Prostate gland (tissue), 2 donors: Measurements from ENCODE around the gene STAB1. TPM values are rescaled to one million over a fixed set of nuclear protein-coding genes. Genes with fewer than 3 reads are reported as not detected.

Experiments
- DNase-seq: peaks from one replicate; pipeline ENCODE4 v3.0.0-alpha.2; 2019; ENCODE audit warnings: low spot score
- H3K27ac ChIP-seq, 2 donors: fragments of 200-600 bp; sonication (generic); 2 replicates each; pipeline ENCODE4 v1.5.1; 2017 to 2019
- H3K27me3 ChIP-seq: fragments of 200-600 bp; sonication (generic); replicated peaks from 2 replicates; pipeline ENCODE4 v1.5.1; 2019; ENCODE audit not compliant: insufficient read depth
- H3K36me3 ChIP-seq, 2 donors: fragments of 200-600 bp; sonication (generic); 1 replicate in 1 of 2; 2 replicates in 1 of 2; pipeline versions ENCODE4 v1.5.1 to v1.8.1; 2017 to 2019
- H3K4me1 ChIP-seq: fragments of 200-600 bp; sonication (generic); replicated peaks from 2 replicates; pipeline ENCODE4 v1.5.1; 2019
- H3K4me3 ChIP-seq, 2 donors: fragments of 200-600 bp; sonication (generic); 2 replicates each; pipeline ENCODE4 v1.5.1; 2017 to 2019
- H3K9me3 ChIP-seq: fragments of 200-600 bp; sonication (generic); 2 replicates; pipeline ENCODE4 v1.5.1; 2017
- POLR2A ChIP-seq: fragments of 450-650 bp; IDR thresholded peaks from one replicate; pipeline ENCODE4 v1.6.1; 2016; ENCODE audit warnings: antibody characterized with exemption, mild to moderate bottlenecking
- POLR2AphosphoS5 ChIP-seq: sonication (generic); formaldehyde crosslinking; IDR thresholded peaks from one replicate; pipeline ENCODE4 v1.6.1; 2017; ENCODE audit warnings: antibody characterized with exemption
- WGBS: methylation state at CpG from one replicate; pipeline ENCODE4 v1.1.5; 2018; 5-methylcytosine and 5-hydroxymethylcytosine counted together
- intact Hi-C: fragments of 100-400 bp; cut with DNase I; formaldehyde crosslinking; loops from one replicate; pipeline ENCODE4 v1.14.2; 2022
- small RNA-seq, 2 donors: library from RNA; depleted of rRNA; stranded (forward); fragments of <200 nt; gene quantifications; one replicate each; pipeline ENCODE3, GENCODE V24; 2016
- total RNA-seq, 2 donors: library from RNA; depleted of rRNA; stranded (reverse); fragments of >200 nt; gene quantifications; one replicate each; pipeline ENCODE4 v1.1.0, GENCODE V29; 2016
- TF ChIP-seq, protein P1 (sequence below), 4 experiments: fragments of 200-600 bp in 2 of 4; fragments of 450-650 bp in 2 of 4; sonication (generic) in 2 of 4; IDR thresholded peaks; 1 replicate in 3 of 4; 2 replicates in 1 of 4; pipeline ENCODE4 v1.5.1; 2016 to 2019; ENCODE audit warnings: antibody characterized with exemption in 4 of 4, mild to moderate bottlenecking in 2 of 4, moderate library complexity in 2 of 4

Gene STAB1
- total RNA-seq, 2 donors from 2014 or later: 21.8 to 68.6 TPM

DNA sequence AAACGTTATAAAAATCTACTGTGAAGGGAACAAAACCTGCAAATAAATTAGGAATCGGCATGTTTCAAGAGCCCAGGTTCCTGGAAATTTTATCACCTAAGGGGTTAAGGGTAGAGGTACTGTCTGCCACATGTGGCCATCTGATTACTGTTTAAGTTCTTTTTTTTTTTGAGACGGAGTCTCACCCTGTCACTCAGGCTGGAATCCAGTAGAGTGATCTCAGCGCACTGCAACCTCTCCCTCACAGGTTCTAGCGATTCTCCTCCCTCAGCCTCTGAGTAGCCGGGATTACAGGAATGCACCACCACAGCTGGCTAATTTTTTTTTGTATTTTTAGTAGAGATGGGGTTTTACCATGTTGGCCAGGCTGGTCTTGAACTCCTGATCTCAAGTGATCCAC is 77.1 kb downstream of the STAB1 start:
- Histone ChIP-seq H3K4me1 (no peaks in the 10 kb centered on the region), H3K9me3 (no peaks in the 10 kb centered on the region), H3K27ac (no peak overlapping the region), H3K36me3 (peaks cover 0 to 3% of the 10 kb centered on the region in 2 donors), H3K27me3 (no peaks in the 10 kb centered on the region), H3K4me3 (no peak overlapping the region)
- WGBS: 80% methylated on average over 6 of the region's 6 CpGs
- TF ChIP-seq, protein P1, sequence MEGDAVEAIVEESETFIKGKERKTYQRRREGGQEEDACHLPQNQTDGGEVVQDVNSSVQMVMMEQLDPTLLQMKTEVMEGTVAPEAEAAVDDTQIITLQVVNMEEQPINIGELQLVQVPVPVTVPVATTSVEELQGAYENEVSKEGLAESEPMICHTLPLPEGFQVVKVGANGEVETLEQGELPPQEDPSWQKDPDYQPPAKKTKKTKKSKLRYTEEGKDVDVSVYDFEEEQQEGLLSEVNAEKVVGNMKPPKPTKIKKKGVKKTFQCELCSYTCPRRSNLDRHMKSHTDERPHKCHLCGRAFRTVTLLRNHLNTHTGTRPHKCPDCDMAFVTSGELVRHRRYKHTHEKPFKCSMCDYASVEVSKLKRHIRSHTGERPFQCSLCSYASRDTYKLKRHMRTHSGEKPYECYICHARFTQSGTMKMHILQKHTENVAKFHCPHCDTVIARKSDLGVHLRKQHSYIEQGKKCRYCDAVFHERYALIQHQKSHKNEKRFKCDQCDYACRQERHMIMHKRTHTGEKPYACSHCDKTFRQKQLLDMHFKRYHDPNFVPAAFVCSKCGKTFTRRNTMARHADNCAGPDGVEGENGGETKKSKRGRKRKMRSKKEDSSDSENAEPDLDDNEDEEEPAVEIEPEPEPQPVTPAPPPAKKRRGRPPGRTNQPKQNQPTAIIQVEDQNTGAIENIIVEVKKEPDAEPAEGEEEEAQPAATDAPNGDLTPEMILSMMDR (IDR thresholded peaks at IDR 0.05): no peak
- no peak for TF ChIP-seq POLR2A
- TF ChIP-seq POLR2AphosphoS5: no peak
- intact Hi-C loops: no loop called here
- no peak for DNase-seq

Small RNA genes lying within 50 kb of the gene (small RNA-seq; reads per million reads assigned to genes)
- 0 reads per million in 2 donors for gene RNU6-856P
- 0 reads per million in 2 donors for gene RNU6ATAC16P

Other genes starting within 250 kb of the STAB1 start
- gene PPM1M, start 249.6 kb upstream of the STAB1 start, total RNA-seq: 10 to 100 TPM; 22.4 to 33.2 TPM
- gene WDR82, start 216.7 kb upstream of the STAB1 start, total RNA-seq: 10 to 100 TPM; 52.4 to 86.9 TPM
- gene GLYCTK, start 207.5 kb upstream of the STAB1 start, total RNA-seq: 10 to 100 TPM in 1 of 2 donors, 1 to 10 TPM in 1; 7.3 to 12.2 TPM
- 10 to 100 TPM in 1 of 2 donors, 1 to 10 TPM in 1; 5.6 to 18.7 TPM for gene DNAH1, start 179.0 kb upstream of the STAB1 start, total RNA-seq
- gene BAP1, start 85.3 kb upstream of the STAB1 start, total RNA-seq: 100 to 1,000 TPM in 1 of 2 donors, 10 to 100 TPM in 1; 70.1 to 107 TPM
- gene PHF7, start 84.7 kb upstream of the STAB1 start, total RNA-seq: 100 to 1,000 TPM in 1 of 2 donors, 1 to 10 TPM in 1; 6.4 to 176 TPM
- 1 to 10 TPM; 3.5 to 7.6 TPM for gene SEMA3G, start 50.2 kb upstream of the STAB1 start, total RNA-seq
- gene TNNC1, start 41.3 kb upstream of the STAB1 start, total RNA-seq: 100 to 1,000 TPM in 1 of 2 donors, 1 to 10 TPM in 1; 2.7 to 109 TPM
- 100 to 1,000 TPM; 107 to 277 TPM for gene NISCH, start 39.7 kb upstream of the STAB1 start, total RNA-seq
- 100 to 1,000 TPM in 1 of 2 donors, 10 to 100 TPM in 1; 70.8 to 117 TPM for gene NT5DC2, start 38.5 kb downstream of the STAB1 start, total RNA-seq
- 10 to 100 TPM in 1 of 2 donors, 1 to 10 TPM in 1; 3.0 to 16.5 TPM for gene UQCC5, start 41.3 kb downstream of the STAB1 start, total RNA-seq
- gene PBRM1, start 190.6 kb downstream of the STAB1 start, total RNA-seq: 10 to 100 TPM; 72.5 to 77.5 TPM
- gene GNL3, start 190.7 kb downstream of the STAB1 start, total RNA-seq: 100 to 1,000 TPM in 1 of 2 donors, 10 to 100 TPM in 1; 50.7 to 116 TPM
- gene GLT8D1, start 210.5 kb downstream of the STAB1 start, total RNA-seq: 10 to 100 TPM; 68.1 to 71.3 TPM
- gene SPCS1, start 210.8 kb downstream of the STAB1 start, total RNA-seq: 100 to 1,000 TPM; 144 to 296 TPM